ENCODE results near the gene FUNDC1. TPM values are rescaled to one million over a fixed set of nuclear protein-coding genes. Genes with fewer than 3 reads are reported as not detected.

Gene FUNDC1
- total RNA-seq, 2 experiments from 2014 or later: 4.8 to 5.4 TPM

DNA sequence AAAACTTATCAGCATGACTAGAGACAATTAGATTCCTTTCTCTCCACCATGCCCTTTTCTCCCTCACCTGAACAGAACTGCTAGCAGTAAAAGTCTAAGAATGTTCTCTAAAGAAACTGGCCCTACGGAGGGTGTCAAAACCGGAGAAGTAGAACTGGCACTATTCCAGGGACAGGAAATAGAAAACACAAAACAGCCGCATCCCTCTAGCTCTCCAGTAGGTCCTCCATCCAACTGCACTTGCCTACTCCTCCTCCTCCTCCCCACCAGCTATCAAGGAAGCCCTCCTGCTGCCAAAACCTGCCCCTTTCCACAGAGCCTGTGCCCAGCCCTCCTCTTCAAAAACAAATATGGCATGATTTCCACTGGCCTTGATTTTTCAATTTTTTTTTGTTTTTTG lies 28.4 kb downstream of the FUNDC1 start:
- no peaks in the 10 kb centered on the region for H3K27me3 Mint-ChIP-seq
- no peaks in the 10 kb centered on the region for H3K4me1 ChIP-seq (ENCODE audit: insufficient read depth, low read length)
- DNase-seq (no peak), ATAC-seq (ENCODE audit: poor library complexity) (no peak)
- CTCF ChIA-PET: no interaction called here
- H3K27ac ChIP-seq (ENCODE audit: low read depth in 1 of 2, low read length in 2 of 2): no peak overlapping the region
- intact Hi-C loops (cut with DNase I, micrococcal nuclease): no loop called here
- no peaks in the 10 kb centered on the region for H3K9me3 ChIP-seq (ENCODE audit: control insufficient read depth in 1 of 2, insufficient read depth in 1 of 2, low read length in 2 of 2)
- H3K27ac Mint-ChIP-seq: no peak overlapping the region
- H3K36me3 ChIP-seq (ENCODE audit: insufficient read depth, low read length): no peaks in the 10 kb centered on the region
- H3K9me3 Mint-ChIP-seq: no peaks in the 10 kb centered on the region
- no peaks in the 10 kb centered on the region for H3K4me1 Mint-ChIP-seq (ENCODE audit: low read depth)
- no peaks in the 10 kb centered on the region for H3K27me3 ChIP-seq (ENCODE audit: control insufficient read depth in 1 of 2, insufficient read depth in 2 of 2, low read length in 2 of 2)
- POLR2A ChIA-PET: no interaction called here
- TF ChIP-seq, protein P1, sequence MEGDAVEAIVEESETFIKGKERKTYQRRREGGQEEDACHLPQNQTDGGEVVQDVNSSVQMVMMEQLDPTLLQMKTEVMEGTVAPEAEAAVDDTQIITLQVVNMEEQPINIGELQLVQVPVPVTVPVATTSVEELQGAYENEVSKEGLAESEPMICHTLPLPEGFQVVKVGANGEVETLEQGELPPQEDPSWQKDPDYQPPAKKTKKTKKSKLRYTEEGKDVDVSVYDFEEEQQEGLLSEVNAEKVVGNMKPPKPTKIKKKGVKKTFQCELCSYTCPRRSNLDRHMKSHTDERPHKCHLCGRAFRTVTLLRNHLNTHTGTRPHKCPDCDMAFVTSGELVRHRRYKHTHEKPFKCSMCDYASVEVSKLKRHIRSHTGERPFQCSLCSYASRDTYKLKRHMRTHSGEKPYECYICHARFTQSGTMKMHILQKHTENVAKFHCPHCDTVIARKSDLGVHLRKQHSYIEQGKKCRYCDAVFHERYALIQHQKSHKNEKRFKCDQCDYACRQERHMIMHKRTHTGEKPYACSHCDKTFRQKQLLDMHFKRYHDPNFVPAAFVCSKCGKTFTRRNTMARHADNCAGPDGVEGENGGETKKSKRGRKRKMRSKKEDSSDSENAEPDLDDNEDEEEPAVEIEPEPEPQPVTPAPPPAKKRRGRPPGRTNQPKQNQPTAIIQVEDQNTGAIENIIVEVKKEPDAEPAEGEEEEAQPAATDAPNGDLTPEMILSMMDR (IDR thresholded peaks at IDR 0.05): no peak
- no peak overlapping the region for H3K4me3 ChIP-seq (ENCODE audit: low read length)
- H3K4me3 Mint-ChIP-seq: no peak overlapping the region
- no peaks in the 10 kb centered on the region for H3K36me3 Mint-ChIP-seq (ENCODE audit: low read depth)

DNA sequence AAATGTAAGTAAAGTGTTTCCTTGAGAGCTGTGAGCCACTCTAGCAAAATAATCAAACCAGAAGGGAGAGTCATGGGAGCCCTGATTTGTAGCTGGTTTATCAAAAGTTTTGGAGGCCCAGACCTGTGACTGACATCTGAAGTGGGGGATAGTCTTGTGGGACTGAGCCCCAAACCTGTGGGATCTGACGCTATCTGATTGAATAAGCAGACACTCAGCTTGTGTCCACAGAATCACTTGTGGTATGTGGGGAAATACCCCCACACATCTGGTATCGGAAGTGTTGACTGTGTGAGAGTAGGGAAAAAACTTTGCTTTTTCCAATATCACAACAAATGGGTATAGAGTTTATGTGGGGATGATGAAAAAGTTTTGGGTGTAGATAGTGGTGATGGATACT lies 35.4 kb downstream of the FUNDC1 start:
- H3K27me3 Mint-ChIP-seq: no peaks in the 10 kb centered on the region
- no peaks in the 10 kb centered on the region for H3K36me3 ChIP-seq (ENCODE audit: insufficient read depth, low read length)
- intact Hi-C loops (cut with DNase I, micrococcal nuclease): no loop called here
- H3K4me3 ChIP-seq (ENCODE audit: low read length): no peak overlapping the region
- DNase-seq (no peak), ATAC-seq (ENCODE audit: poor library complexity) (no peak)
- ChIA-PET POLR2A (no interaction called here), CTCF (interaction anchor here (1.0 kb wide), 1 partner anchor 43 kb away, joined by 3 read pairs; no protein-coding TSS in a partner anchor)
- H3K27ac Mint-ChIP-seq: no peak overlapping the region
- H3K4me1 ChIP-seq (ENCODE audit: insufficient read depth, low read length): no peaks in the 10 kb centered on the region
- H3K27ac ChIP-seq (ENCODE audit: low read depth in 1 of 2, low read length in 2 of 2): no peak overlapping the region
- H3K4me3 Mint-ChIP-seq: no peak overlapping the region
- TF ChIP-seq, protein P1 (IDR thresholded peaks at IDR 0.05): no peak
- no peaks in the 10 kb centered on the region for H3K27me3 ChIP-seq (ENCODE audit: control insufficient read depth in 1 of 2, insufficient read depth in 2 of 2, low read length in 2 of 2)
- H3K36me3 Mint-ChIP-seq (ENCODE audit: low read depth): no peaks in the 10 kb centered on the region
- no peaks in the 10 kb centered on the region for H3K9me3 ChIP-seq (ENCODE audit: control insufficient read depth in 1 of 2, insufficient read depth in 1 of 2, low read length in 2 of 2)
- no peaks in the 10 kb centered on the region for H3K4me1 Mint-ChIP-seq (ENCODE audit: low read depth)
- no peaks in the 10 kb centered on the region for H3K9me3 Mint-ChIP-seq

DNA sequence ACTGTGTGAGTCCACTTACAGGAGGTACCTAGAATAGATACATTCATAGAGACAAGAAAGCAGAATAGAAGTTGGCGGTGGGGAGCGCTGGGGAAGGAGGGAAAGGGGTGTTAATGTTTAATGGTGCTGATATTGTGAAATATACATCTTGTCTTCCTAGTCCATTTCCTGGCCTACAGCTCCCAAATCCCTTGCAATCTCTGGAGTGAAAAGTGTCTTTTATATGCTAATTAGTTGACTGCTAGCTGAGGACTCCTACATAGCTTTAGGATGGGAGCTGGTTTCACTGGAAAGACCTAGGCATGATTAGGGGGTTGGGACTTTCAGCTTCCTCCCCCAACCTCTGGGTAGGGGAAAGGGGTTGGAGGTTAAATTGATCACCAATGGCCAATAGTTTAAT lies 36.0 kb downstream of the FUNDC1 start:
- Histone ChIP-seq H3K4me3 (ENCODE audit: low read length) (no peak overlapping the region), H3K4me1 (ENCODE audit: insufficient read depth, low read length) (no peaks in the 10 kb centered on the region), H3K27ac (ENCODE audit: low read depth in 1 of 2, low read length in 2 of 2) (no peak overlapping the region), H3K36me3 (ENCODE audit: insufficient read depth, low read length) (no peaks in the 10 kb centered on the region), H3K9me3 (ENCODE audit: control insufficient read depth in 1 of 2, insufficient read depth in 1 of 2, low read length in 2 of 2) (no peaks in the 10 kb centered on the region), H3K27me3 (ENCODE audit: control insufficient read depth in 1 of 2, insufficient read depth in 2 of 2, low read length in 2 of 2) (no peaks in the 10 kb centered on the region)
- Mint-ChIP-seq H3K36me3 (ENCODE audit: low read depth) (no peaks in the 10 kb centered on the region), H3K27me3 (no peaks in the 10 kb centered on the region), H3K27ac (no peak overlapping the region), H3K4me3 (no peak overlapping the region), H3K9me3 (no peaks in the 10 kb centered on the region), H3K4me1 (ENCODE audit: low read depth) (no peaks in the 10 kb centered on the region)
- POLR2A ChIA-PET: no interaction called here
- DNase-seq (no peak), ATAC-seq (ENCODE audit: poor library complexity) (no peak)
- CTCF ChIA-PET: no interaction called here
- TF ChIP-seq, protein P1 (IDR thresholded peaks at IDR 0.05): no peak
- intact Hi-C loops (cut with DNase I, micrococcal nuclease): no loop called here
